OCI-LY7 (cell line): ENCODE data around the gene FOXL3.

Experiments
- CTCF ChIP-seq: fragments of 200-600 bp; sonication (generic); conservative IDR thresholded peaks from 2 replicates; pipeline ENCODE4 v1.5.1; 2014; ENCODE audit warnings: mild to moderate bottlenecking, antibody characterized with exemption, low read length, moderate library complexity, mixed read lengths
- EZH2phosphoT487 ChIP-seq: fragments of 200-600 bp; sonication (generic); IDR thresholded peaks from 2 replicates; pipeline ENCODE4 v1.6.1; 2018; ENCODE audit warnings: low read depth, borderline replicate concordance, mild to moderate bottlenecking, mixed run types, antibody characterized with exemption, low read length, moderate library complexity, mixed read lengths

DNA sequence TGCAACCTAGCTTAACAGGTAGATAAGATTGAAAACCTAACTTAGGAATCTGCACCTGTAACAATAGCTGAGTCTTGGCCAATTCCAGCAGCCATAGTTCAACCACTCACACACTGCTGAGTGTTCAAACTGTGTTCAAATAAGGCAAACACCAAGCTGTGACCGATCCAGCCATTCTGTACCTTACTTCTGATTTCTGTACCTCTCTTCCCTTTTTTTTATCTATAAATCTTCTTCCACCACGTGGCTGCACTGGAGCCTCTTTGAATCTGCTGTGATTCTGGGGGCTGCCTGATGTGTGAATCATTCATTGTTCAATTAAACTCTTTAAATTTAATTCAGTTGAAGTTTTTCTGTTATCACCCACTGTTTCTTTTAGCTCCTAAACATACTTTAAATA is 15.7 kb upstream of the FOXL3 start:
- TF ChIP-seq CTCF = no peak
- TF ChIP-seq EZH2phosphoT487 = no peak
